ENCODE results near the gene GIMAP5. TPM values are rescaled to one million over a fixed set of nuclear protein-coding genes. Genes with fewer than 3 reads are reported as not detected.
A peak's percentile ranks its signal among the peaks of the same experiment; 100 is the strongest.

GIMAP5 gene
- total and polyA plus RNA-seq, 2 donors (not counting 3 experiments of a cell fraction or from before 2014, with no cell fraction given) = 0.44 to 18.9 TPM

- TF ChIP-seq GATA2 (IDR thresholded peaks at IDR 0.05; ENCODE audit: insufficient read depth, insufficient read length, low read depth, low read length) (peak; percentile 54), FOS (IDR thresholded peaks at IDR 0.05; ENCODE audit: borderline replicate concordance, insufficient read depth, low read length) (peak; percentile 91), JUN (IDR thresholded peaks at IDR 0.05; ENCODE audit: borderline replicate concordance, insufficient read depth, insufficient read length, low read depth) (peak; percentile 74), EZH2 (IDR thresholded peaks at IDR 0.05; ENCODE audit: borderline replicate concordance, low read depth, low read length, severe bottlenecking) (no peak), POLR2AphosphoS5 (IDR thresholded peaks at IDR 0.05; ENCODE audit: insufficient read depth, low read depth, low read length) (peak; percentile 67), MYC (IDR thresholded peaks at IDR 0.05; ENCODE audit: low read depth, low read length) (no peak), POLR2A (IDR thresholded peaks at IDR 0.05; ENCODE audit: low read depth, low read length) (no peak), CTCF (IDR thresholded peaks at IDR 0.05; ENCODE audit: extremely low read depth in 1 of 2, insufficient read depth in 1 of 2, low read depth in 1 of 2, low read length in 2 of 2) (no peak)
- TF ChIP-seq, protein P1, sequence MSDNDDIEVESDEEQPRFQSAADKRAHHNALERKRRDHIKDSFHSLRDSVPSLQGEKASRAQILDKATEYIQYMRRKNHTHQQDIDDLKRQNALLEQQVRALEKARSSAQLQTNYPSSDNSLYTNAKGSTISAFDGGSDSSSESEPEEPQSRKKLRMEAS (IDR thresholded peaks at IDR 0.05; ENCODE audit: insufficient read depth, insufficient read length) = no peak
These were observed 18.4 kb downstream of the GIMAP5 start for GRCh38 chr7:150755473-150756099.

More at GRCh38 chr7:150755473-150756099, 18.4 kb downstream of the GIMAP5 start:
- Histone ChIP-seq H3K4me3 (replicated peaks in 1 of 3; ENCODE audit: insufficient read depth in 1 of 3, low read depth in 1 of 3, low read length in 3 of 3) (no peak overlapping the region), H3K9me3 (replicated peaks; ENCODE audit: control insufficient read depth, insufficient read depth, low read length) (no peaks in the 10 kb centered on the region), H2AFZ (ENCODE audit: low read depth, low read length) (no peak overlapping the region), H3K4me2 (ENCODE audit: insufficient read depth, low read length) (peak overlapping the region; percentile 55), H3K9ac (replicated peaks; ENCODE audit: extremely low read depth, insufficient read depth, low read length) (peak overlapping the region; percentile 39), H3K36me3 (ENCODE audit: control insufficient read depth in 2 of 2, extremely low read depth in 1 of 2, insufficient read depth in 2 of 2, low read length in 2 of 2) (no peaks in the 10 kb centered on the region), H3K27me3 (ENCODE audit: control insufficient read depth in 2 of 2, insufficient read depth in 2 of 2, low read length in 2 of 2) (no peaks in the 10 kb centered on the region), H4K20me1 (replicated peaks; ENCODE audit: control insufficient read depth, extremely low read depth, insufficient read depth, low read length) (no peaks in the 10 kb centered on the region), H3K9me1 (replicated peaks; ENCODE audit: control insufficient read depth, extremely low read depth, insufficient read depth, low read length) (no peaks in the 10 kb centered on the region), H3K79me2 (ENCODE audit: control insufficient read depth, insufficient read depth, low read length) (no peaks in the 10 kb centered on the region), H3K4me1 (ENCODE audit: control insufficient read depth, extremely low read depth, insufficient read depth, low read length) (peaks cover 22% of the 10 kb centered on the region), H3K27ac (ENCODE audit: insufficient read depth, low read depth, low read length) (peak overlapping the region; percentile 77)
- intact Hi-C loops (cut with micrococcal nuclease) = loop anchor here (1.0 to 10.0 kb wide), 10 partner anchors 16 to 471 kb away; partner anchors contain the start of gene GIMAP6
- dilution Hi-C loops (cut with MboI; ENCODE audit: extremely low pct_ligation_motif_present, low sequenced_read_pairs) = no loop called here
- BruUV-seq (replicated peaks) = no TSS peak
- DNase-seq (ENCODE audit: low read depth, low spot score) = peak; percentile 94
- POLR2A ChIA-PET = interaction anchor here (0.7 to 1.0 kb wide), 4 partner anchors 39 to 304 kb away, joined by 3 read pairs; partner anchors contain the start of gene GIMAP4
- CTCF ChIA-PET = interaction anchor here (0.7 to 5.1 kb wide), 18 partner anchors 10 to 417 kb away, joined by 3 to 120 read pairs (median 4); partner anchors contain the start of genes GIMAP1, GIMAP2 and GIMAP8
- FAIRE-seq = peak; percentile 100

All from endothelial cell of umbilical vein (primary cell).